Left lung (tissue), 10 donors: ENCODE results near the gene MIB2. TPM values are rescaled to one million over a fixed set of nuclear protein-coding genes. Genes with fewer than 3 reads are reported as not detected.

Source experiments
- ATAC-seq: fragments of 200-7000 bp; cut with Tn5 transposase; one replicate; pipeline ENCODE4 v1.9.1; 2020; ENCODE audit warnings: moderate library complexity
- DNase-seq, 4 donors: peaks; one replicate each; pipeline ENCODE4 v3.0.0-alpha.2; 2013 to 2020
- H3K27ac ChIP-seq, 2 donors: fragments of 200-600 bp; sonication (generic) in 1 of 2; one replicate each; pipeline versions ENCODE4 v1.5.0 to v1.8.0; 2020 to 2021
- H3K27me3 ChIP-seq, 2 donors: fragments of 200-600 bp; sonication (generic) in 1 of 2; one replicate each; pipeline versions ENCODE4 v1.5.0 to v1.8.0; 2020 to 2021
- H3K36me3 ChIP-seq, 2 donors: fragments of 200-600 bp; sonication (generic) in 1 of 2; one replicate each; pipeline versions ENCODE4 v1.5.0 to v1.8.0; 2020 to 2021
- H3K4me1 ChIP-seq, 2 donors: fragments of 200-600 bp; one replicate each; pipeline ENCODE4 v1.8.0; 2021
- H3K4me3 ChIP-seq, 2 donors: fragments of 200-600 bp; sonication (generic) in 1 of 2; one replicate each; pipeline versions ENCODE4 v1.5.0 to v1.8.0; 2020 to 2021; ENCODE audit warnings: mild to moderate bottlenecking in 1 of 2
- H3K9me3 ChIP-seq, 2 donors: fragments of 200-600 bp; sonication (generic) in 1 of 2; one replicate each; pipeline versions ENCODE4 v1.5.0 to v1.8.0; 2020 to 2021
- CTCF ChIP-seq, 2 donors: fragments of 200-600 bp; sonication (generic) in 1 of 2; IDR thresholded peaks; one replicate each; pipeline versions ENCODE4 v1.5.0 to v1.8.0; 2021; ENCODE audit warnings: antibody characterized with exemption in 2 of 2
- intact Hi-C, 2 donors: fragments of 100-400 bp; cut with DNase I; formaldehyde crosslinking; loops; one replicate each; pipeline versions ENCODE4 v1.11.2 to v1.14.2; 2022
- polyA plus RNA-seq, 6 donors: library from polyadenylated mRNA; unstranded; fragments of 120-200 nt; gene quantifications; one replicate each; pipeline ENCODE4 v1.2.1, GENCODE V29; 2013; ENCODE audit not compliant: insufficient read length in 6 of 6
- total RNA-seq, 2 donors: library from RNA; stranded (reverse); fragmentation: NEBNext Ultra II Directional; extraction: Animal tissue kit (Norgen Biotek cat#: 25700); gene quantifications; one replicate each; pipeline ENCODE4 v1.2.1, GENCODE V29; 2021
- donor health status: DM: no; HTN: yes; CAD: no.
- donor health status: DM: no; HTN: no; CAD: no.

The MIB2 gene
- total and polyA plus RNA-seq, 8 donors, result 43.2 to 118 (median 61.4) TPM

DNA sequence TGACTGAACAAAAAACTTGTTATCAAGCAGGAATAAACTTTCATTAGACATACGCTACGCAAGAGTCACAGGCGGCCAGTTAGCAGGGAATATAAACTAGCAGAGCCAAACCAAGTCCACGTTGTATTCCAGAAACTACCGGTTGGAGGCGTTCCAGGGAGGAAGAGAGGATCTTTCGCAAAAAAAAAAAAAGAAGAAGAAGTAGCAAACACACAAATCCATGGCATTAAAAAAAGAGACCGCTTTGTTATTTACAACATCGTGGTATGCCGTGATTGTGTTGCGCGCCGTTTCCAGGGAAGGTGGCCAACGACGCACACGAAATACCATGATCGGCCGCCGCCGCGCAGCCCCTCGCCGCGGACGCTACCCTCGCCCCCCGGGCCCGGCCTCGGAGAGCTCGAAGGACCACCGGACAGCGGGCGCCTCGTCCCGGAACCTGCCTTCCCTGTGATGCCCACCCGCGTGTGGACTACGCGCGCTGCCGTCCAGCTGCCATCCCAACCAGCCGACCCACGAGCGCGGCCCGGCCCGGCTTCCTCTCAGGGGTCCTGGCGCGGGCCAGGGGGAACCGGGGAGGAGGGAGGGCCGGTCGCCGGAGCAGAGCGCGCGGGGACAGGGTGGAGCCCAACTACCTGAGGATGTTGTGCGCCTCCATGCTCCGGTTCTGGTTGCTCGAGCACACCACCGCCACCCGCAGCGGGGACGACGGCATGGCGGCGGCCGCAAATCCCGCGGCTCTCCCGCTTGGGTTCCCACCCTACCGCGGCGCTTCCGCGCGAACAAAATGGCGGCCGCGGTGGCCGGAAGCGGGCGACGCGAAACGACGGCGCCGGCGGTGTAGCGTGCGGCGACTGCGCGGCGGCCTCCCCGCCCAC lies 41.2 kb upstream of the MIB2 start:
- Histone ChIP-seq H3K27me3 (peaks cover 0 to 6% of the 10 kb centered on the region in 2 donors), H3K9me3 (no peaks in the 10 kb centered on the region), H3K4me1 (peaks cover 2 to 58% of the 10 kb centered on the region in 2 donors), H3K36me3 (peaks cover 0 to 33% of the 10 kb centered on the region in 2 donors), H3K27ac (peak overlapping the region; percentile 96 to 98), H3K4me3 (peak overlapping the region; percentile 98)
- peak; percentile 46 to 90 (median 58) for DNase-seq
- intact Hi-C loops, result no loop called here
- peak; percentile 71 for ATAC-seq
- TF ChIP-seq CTCF (IDR thresholded peaks at IDR 0.05), result no peak

- peak; percentile 92 to 95 (median 95) for DNase-seq
- ATAC-seq, result peak; percentile 91
- H3K27ac ChIP-seq, result peak within 1 kb of the TSS; percentile 96 to 98
- intact Hi-C loops, result no loop called here
- H3K9me3 ChIP-seq, result no peaks in the 10 kb centered on the region
- peaks cover 0 to 24% of the 10 kb centered on the region in 2 donors for H3K36me3 ChIP-seq
- TF ChIP-seq CTCF (IDR thresholded peaks at IDR 0.05), result no peak
- peak within 1 kb of the TSS; percentile 98 for H3K4me3 ChIP-seq
- peaks cover 0 to 14% of the 10 kb centered on the region in 2 donors for H3K27me3 ChIP-seq
- peaks cover 2 to 51% of the 10 kb centered on the region in 2 donors for H3K4me1 ChIP-seq
Observed at GRCh38 chr1:1574721-1575537, 40.4 kb upstream of the MIB2 start, which contains the start of gene SSU72. SSU72 (minus strand) TSS chr1:1574863; CDS start chr1:1574557, 306 bp downstream.

DNA sequence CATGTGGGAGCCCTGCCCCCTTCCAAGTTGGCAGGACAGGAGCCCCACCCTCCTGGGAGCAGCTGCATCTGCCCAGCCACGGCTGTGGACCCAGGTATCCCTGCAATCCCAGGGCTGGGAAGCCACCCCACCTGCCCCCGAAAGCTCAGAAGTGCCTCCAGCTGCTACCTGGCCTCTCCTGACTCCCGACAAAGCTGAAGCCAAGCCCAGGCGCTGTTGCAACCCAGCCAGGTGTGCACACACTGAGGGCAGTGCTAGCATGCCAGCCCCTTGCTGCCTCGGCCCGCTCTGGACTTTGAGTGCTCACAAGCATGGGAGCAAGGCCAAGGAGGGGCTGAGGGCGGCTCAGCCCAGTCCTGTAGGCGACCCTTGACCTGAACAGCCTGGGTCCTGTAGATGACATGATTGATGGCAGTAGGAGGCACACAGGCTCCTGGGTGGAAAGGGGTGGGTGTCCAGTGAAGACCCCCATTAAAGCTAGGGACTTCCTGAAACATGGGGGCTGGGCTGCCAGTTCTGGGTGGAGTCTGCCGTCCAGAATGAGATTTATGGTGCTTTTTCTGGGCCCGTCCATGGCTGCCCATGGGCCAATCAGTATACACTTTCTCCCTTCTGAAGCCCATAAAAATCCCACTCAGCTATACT lies 37.8 kb upstream of the MIB2 start:
- H3K27ac ChIP-seq, result no peak overlapping the region
- peaks cover 0 to 1% of the 10 kb centered on the region in 2 donors for H3K36me3 ChIP-seq
- intact Hi-C loops, result no loop called here
- H3K9me3 ChIP-seq, result no peaks in the 10 kb centered on the region
- no peak overlapping the region for H3K4me3 ChIP-seq
- no peak for ATAC-seq
- peak in 1 of 4 donors; percentile 60 for DNase-seq
- no peak for TF ChIP-seq CTCF (IDR thresholded peaks at IDR 0.05)
- H3K27me3 ChIP-seq, result peaks cover 0 to 30% of the 10 kb centered on the region in 2 donors
- peaks cover 2 to 27% of the 10 kb centered on the region in 2 donors for H3K4me1 ChIP-seq

DNA sequence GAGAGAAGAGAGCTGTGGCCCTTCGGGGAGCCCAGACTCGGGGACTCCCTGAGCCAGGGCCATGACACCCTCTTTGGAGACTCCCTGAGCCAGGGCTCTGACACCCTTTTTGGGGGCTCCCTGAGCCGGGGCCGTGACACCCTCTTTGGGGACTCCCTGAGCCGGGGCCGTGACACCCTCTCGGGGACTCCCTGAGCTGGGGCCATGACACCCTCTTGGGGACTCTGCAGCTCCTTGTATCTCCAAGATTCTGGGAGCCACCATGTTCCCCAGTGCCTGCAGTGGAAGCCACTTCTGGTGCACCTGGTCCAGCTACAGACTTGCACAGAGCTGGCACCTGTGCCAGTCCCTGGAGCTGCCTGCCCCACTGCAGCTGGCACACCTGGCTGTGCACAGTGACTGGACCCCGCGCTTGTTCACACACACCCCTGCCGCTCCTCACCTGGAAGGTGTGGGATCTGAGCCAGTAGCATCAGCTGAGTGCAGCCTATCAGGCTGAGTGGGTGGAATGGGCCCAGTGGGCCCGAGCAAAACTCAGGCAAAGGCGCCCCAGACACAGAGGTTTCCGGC lies 36.8 kb upstream of the MIB2 start:
- no peak for ATAC-seq
- DNase-seq, result peak in 1 of 4 donors; percentile 63

More for the DNA sequence above, 36.8 kb upstream of the MIB2 start:
- H3K27ac ChIP-seq, result no peak overlapping the region
- no peaks in the 10 kb centered on the region for H3K36me3 ChIP-seq
- peaks cover 0 to 36% of the 10 kb centered on the region in 2 donors for H3K27me3 ChIP-seq
- TF ChIP-seq CTCF (IDR thresholded peaks at IDR 0.05), result no peak
- no peak overlapping the region for H3K4me3 ChIP-seq
- intact Hi-C loops, result no loop called here
- H3K4me1 ChIP-seq, result peaks cover 1 to 18% of the 10 kb centered on the region in 2 donors
- H3K9me3 ChIP-seq, result no peaks in the 10 kb centered on the region
